ENCODE results near the gene CCDC187. TPM values are rescaled to one million over a fixed set of nuclear protein-coding genes. Genes with fewer than 3 reads are reported as not detected.

Gene CCDC187
- polyA plus RNA-seq, 3 donors = 0.03 to 0.18 TPM; not detected in 1

DNA sequence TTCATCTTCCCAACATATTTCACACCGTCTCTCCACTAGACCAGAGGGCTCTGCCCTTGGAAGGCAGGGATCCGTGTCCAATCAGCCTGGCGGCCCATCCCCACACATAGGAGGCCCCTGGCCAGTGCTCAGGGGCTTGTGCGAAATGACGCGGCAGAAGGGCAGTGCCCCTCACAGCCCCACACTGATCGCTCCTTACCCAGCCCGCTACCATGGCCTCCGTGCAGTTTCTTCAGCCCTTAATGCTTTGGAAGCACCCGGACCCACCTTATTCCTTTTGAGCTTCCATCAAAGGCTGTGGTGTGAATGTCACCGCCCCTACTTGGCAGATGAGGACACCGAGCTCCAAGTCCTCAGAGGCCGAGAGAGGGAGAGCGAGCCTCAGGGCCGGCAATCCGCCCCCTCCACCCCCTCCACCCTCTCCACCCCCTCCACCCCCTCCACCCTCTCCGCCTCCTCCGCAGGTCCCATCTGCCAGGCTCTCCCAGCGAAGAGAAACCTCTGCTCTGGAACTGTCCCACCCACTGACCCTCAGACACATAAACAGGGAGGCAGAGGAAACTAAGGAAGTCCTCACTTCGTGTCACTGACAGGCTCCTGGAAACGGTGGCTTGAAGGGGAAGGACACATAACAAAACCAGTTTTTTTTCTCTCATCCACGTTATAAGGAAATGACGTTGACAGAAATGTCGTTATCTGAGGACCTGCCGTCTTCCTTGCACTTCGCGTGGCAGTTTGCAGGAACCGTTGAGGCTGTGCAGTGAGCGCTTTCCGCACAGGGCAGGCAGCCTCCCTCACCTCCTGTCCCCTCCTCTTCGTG is 72.2 kb downstream of the CCDC187 start:
- no peak overlapping the region for H3K27ac ChIP-seq (ENCODE audit: low read depth, low read length)
- WGBS, 3 donors = 58 to 87% (median 60%) methylated on average over 30 to 31 of the region's 31 CpGs

DNA sequence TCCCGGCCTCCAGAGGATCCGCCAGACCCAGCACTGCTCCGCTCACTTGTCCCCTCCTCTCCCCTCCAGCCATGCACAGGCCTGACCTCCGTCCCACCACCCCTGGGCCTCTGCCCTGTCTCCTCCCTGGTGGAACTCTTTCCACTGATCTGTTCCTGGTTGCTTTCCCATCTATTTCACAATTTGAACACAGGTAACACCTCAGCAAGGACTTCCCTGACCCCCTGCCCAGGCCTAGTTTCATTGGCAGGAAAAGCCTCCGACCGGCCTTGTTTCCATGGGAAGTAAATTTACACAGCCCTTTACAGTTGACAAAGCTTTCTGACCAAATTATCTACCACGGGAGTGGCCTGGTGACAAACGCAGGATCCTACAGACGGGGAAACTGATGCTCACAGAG is 73.1 kb downstream of the CCDC187 start:
- whole genome bisulfite sequencing, 3 donors = 81 to 93% (median 91%) methylated on average over 9 of the region's 9 CpGs
- H3K27ac ChIP-seq (ENCODE audit: low read depth, low read length) = no peak overlapping the region

- 91 to 96% (median 93%) methylated on average over 10 of the region's 10 CpGs for WGBS, 3 donors
- H3K27ac ChIP-seq (ENCODE audit: low read depth, low read length) = no peak overlapping the region
These were observed 73.5 kb downstream of the CCDC187 start for GRCh38 chr9:136230365-136230764.

DNA sequence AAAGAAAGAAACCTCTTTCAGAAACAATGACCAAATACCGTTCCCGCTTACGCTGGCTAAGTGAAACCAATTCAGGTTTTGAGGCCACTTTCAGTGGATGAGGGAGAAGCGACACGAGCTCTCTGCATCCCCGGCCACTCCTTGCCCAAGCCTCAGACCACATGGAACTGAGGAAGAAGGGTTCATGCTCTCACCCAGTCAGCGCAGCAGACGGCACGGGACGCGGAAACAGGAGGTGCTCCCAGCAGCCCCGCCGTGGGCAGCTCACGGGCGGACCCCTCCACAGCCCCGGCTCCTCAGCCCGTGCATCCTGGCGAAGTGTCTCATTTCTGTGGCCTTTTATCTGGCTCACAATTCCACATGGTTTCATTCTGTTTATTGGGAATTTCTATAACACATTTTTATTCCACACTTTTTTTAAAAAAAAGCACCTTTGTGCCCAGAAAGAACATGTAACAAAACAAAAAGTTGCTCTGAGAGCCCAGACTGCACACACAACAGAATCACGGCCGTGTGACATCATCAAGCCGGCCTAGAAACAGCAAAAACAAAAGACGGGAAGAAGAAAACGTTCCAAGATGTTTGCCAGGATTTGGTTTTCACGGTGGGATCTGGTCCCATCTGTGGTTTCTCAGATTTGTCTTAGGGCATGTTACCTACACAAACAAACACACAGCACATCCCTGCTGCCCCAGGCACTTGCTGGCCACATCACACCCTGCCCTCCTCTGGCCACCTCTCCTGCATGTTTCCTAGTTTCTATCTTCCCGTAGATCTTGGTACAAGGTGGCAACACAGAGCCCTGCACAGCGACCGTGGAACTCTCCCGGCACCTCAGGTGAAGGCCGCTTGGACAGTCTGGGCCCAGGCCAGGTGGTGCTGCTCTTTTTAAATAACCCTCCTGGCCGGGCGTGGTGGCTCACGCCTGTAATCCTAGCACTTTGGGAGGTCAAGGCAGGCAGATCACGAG is 74.5 kb downstream of the CCDC187 start:
- H3K27ac ChIP-seq (ENCODE audit: low read depth, low read length) = no peak overlapping the region
- WGBS, 3 donors = 85 to 86% (median 85%) methylated on average over 33 of the region's 33 CpGs

GRCh38 chr9:136228107-136228875 is 75.6 kb downstream of the CCDC187 start:
- no peak overlapping the region for H3K27ac ChIP-seq (ENCODE audit: low read depth, low read length)
- 76 to 83% (median 82%) methylated on average over 18 of the region's 18 CpGs for WGBS, 3 donors

DNA sequence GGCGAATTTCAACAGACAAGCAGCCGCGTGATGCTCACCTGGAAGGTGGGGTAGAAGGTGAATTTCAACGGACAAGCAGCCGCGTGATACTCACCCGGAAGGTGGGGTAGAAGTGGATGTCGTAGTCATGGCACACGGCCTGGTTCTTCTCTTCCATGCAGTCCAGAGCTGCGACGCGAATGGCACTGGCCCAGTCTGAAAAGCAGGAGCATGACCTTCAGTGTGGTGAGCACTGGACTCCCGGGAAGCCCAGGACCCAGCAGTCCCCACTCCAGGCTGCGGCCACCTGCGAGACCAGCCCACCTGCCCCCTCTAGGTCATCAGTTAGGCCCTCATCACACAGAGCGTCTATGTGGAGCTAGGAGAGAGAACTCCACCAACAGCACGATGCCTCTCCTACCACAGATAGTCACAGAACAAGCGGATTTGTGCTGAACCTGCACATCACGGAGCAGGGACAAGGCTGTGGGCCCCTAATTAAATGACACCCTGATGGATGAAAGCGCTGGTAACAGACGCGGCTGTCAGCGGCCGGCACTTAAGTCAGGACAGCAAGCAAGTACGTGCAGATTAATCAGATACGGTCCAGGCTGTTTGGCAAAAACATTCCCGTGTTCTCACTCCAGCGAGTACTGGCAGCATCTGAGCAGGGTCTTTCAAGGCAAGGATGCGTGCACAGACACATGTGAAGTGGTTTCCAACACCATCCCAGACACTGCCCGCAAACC is 77.0 kb downstream of the CCDC187 start:
- WGBS, 3 donors = 85 to 94% (median 92%) methylated on average over 30 of the region's 30 CpGs
- no peak overlapping the region for H3K27ac ChIP-seq (ENCODE audit: low read depth, low read length)

GRCh38 chr9:136225748-136226679 is 77.9 kb downstream of the CCDC187 start:
- H3K27ac ChIP-seq (ENCODE audit: low read depth, low read length) = no peak overlapping the region

DNA sequence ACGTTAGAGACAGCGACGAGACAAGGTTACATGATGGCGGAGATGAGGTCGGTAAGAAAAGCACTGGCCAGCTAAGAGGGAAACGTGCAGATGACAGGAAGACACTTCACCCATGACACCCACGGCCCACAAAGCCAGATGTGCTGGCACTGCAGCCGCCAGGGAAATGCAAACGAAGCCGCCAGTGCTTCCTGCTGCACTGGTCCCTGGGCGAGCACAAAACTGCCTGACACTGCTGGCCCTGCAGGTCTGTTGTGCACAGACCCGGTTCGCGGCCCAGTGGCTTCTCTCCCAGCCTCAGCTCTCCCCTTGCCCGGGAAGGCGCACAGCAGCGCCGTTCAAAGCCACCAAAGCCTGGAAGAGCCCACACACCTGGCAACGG is 78.5 kb downstream of the CCDC187 start:
- WGBS, 3 donors = 73 to 83% (median 80%) methylated on average over 19 of the region's 19 CpGs

More at GRCh38 chr9:136225748-136226679, 77.9 kb downstream of the CCDC187 start:
- 69 to 73% (median 70%) methylated on average over 30 of the region's 30 CpGs for WGBS, 3 donors

DNA sequence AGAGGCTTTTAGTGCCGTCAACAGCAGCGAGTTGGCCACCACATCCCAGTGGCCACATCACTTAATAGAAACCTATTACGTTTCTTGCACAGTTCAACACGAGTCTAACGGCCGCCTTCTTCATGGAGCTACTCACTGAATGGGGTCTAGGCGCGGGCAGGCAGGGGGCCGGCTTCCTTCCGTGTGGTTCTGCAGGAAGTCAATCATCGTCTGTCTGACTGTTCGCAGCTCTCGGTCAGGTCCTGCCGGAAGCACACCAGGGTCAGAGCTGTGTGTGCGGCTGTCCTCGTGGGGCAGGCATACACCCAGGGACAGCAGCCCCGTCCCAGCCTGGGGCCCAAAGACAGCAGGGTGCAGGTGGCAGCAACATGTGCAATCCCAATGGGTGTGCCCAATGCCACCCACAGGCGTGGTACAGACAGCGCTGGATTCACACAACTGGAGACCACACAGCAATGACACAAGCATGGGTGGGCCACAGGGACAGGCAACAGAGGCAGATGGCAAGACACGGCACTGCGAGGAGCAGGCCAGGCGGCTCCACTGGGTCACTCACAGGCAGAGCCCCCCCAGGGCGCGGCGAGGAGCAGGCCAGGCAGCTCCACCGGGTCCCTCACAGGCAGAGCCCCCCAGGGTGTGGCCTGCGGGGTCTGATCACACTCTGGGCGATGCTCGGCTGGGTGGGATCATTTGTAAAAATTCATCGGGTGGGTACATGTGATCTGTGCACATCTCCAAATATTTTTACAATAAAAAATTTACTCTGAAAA is 79.8 kb downstream of the CCDC187 start:
- WGBS, 3 donors = 90 to 94% (median 90%) methylated on average over 30 of the region's 30 CpGs

More for the DNA sequence above, 78.5 kb downstream of the CCDC187 start:
- no peak overlapping the region for H3K27ac ChIP-seq (ENCODE audit: low read depth, low read length)

DNA sequence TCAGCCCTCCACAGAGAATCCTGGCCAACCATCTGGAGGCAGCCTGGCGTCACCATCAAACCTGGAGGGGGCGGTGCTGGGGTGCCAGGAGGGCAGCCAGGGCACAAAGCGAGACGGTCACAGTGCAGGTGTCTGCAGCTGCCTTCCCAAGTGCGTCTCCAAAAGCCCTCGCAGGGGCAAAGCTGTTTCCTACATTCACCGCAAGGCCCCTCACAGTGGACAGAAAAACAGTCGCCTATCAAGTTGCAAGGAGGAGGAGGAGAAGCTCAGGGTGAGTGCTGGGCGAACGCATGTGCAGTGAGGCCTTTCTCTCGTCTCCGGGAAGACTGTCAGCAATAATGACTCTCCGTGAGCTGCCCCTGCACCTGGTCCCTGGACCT is 81.0 kb downstream of the CCDC187 start:
- H3K27ac ChIP-seq (ENCODE audit: low read depth, low read length) = no peak overlapping the region
- 92 to 97% (median 92%) methylated on average over 13 of the region's 13 CpGs for WGBS, 3 donors

More for the DNA sequence above, 79.8 kb downstream of the CCDC187 start:
- H3K27ac ChIP-seq (ENCODE audit: low read depth, low read length) = no peak overlapping the region

DNA sequence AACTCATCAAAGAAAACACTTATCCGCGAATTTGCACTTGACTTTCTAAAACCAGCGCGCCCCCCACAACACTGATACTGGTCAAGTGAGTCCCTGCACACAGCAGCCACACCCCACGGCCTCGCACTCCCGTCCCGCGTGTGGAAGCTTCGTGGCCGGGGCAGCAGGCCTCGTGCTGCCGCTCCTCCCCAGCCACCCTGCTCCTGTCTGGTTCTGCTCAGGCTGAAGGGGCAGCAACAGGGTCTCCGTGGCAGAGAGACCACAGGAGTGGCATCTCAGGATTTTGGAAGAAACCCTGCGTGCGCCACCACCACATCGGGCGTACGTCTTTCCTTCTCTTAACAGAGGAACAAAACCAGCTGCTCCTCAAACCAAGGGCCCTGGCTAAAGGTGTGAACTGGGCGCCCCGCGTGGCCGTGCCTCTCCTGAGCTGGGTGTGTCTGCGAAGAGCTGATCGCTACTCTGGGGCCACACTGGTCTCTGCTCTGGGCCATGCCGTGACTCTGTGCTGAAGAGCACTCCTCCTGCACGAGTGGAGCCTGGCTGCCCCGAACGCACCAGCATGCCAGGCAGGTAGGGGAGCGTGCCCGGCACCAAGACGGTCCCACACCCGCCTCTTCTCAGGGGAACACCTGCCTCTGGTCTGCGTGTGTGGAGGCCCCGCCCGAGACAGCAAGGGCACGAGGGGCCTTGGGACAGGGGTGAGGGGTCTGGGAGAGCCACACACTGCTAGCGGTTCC is 81.6 kb downstream of the CCDC187 start:
- no peak overlapping the region for H3K27ac ChIP-seq (ENCODE audit: low read depth, low read length)
- 94 to 95% (median 95%) methylated on average over 38 of the region's 38 CpGs for WGBS, 3 donors

GRCh38 chr9:136220017-136220729 is 83.7 kb downstream of the CCDC187 start:
- WGBS, 3 donors = 86 to 92% (median 88%) methylated on average over 15 of the region's 15 CpGs
- no peak overlapping the region for H3K27ac ChIP-seq (ENCODE audit: low read depth, low read length)

- 89 to 95% (median 94%) methylated on average over 13 of the region's 13 CpGs for WGBS, 3 donors
- H3K27ac ChIP-seq (ENCODE audit: low read depth, low read length) = no peak overlapping the region
These were observed 84.6 kb downstream of the CCDC187 start for GRCh38 chr9:136219276-136219675.

GRCh38 chr9:136218673-136219072 is 85.2 kb downstream of the CCDC187 start:
- WGBS, 3 donors = 87 to 93% (median 93%) methylated on average over 15 of the region's 15 CpGs

GRCh38 chr9:136218271-136218670 is 85.6 kb downstream of the CCDC187 start:
- 90 to 94% (median 93%) methylated on average over 16 of the region's 16 CpGs for WGBS, 3 donors
- H3K27ac ChIP-seq (ENCODE audit: low read depth, low read length) = no peak overlapping the region

More at GRCh38 chr9:136218673-136219072, 85.2 kb downstream of the CCDC187 start:
- no peak overlapping the region for H3K27ac ChIP-seq (ENCODE audit: low read depth, low read length)

All from adipose tissue (tissue), 3 donors.